GM19397 (cell line): ENCODE data around the gene GRIA1.
A peak's percentile ranks its signal among the peaks of the same experiment; 100 is the strongest.

Source experiments
- ATAC-seq: cut with Tn5 transposase; IDR thresholded peaks from one replicate; pipeline ENCODE4 v1.9.1; 2021; ENCODE audit warnings: mild to moderate bottlenecking, moderate library complexity; ENCODE audit not compliant: unreplicated experiment

The GRIA1 gene

GRCh38 chr5:153544706-153545105, 54.2 kb downstream of the GRIA1 start:
- ATAC-seq, result no peak

- no peak for ATAC-seq
Observed at GRCh38 chr5:153546566-153546965, 56.1 kb downstream of the GRIA1 start.

- no peak for ATAC-seq
Observed at GRCh38 chr5:153551537-153552079, 61.1 kb downstream of the GRIA1 start.

- no peak for ATAC-seq
Observed at GRCh38 chr5:153552886-153553285, 62.4 kb downstream of the GRIA1 start.

- no peak for ATAC-seq
Observed at GRCh38 chr5:153555420-153556114, 65.1 kb downstream of the GRIA1 start.

GRCh38 chr5:153558957-153559356, 68.5 kb downstream of the GRIA1 start:
- no peak for ATAC-seq

- ATAC-seq, result no peak
Observed at GRCh38 chr5:153559926-153560325, 69.5 kb downstream of the GRIA1 start.

GRCh38 chr5:153562189-153562588, 71.7 kb downstream of the GRIA1 start:
- ATAC-seq, result no peak

GRCh38 chr5:153565822-153566221, 75.4 kb downstream of the GRIA1 start:
- ATAC-seq, result no peak

GRCh38 chr5:153569036-153569435, 78.6 kb downstream of the GRIA1 start:
- no peak for ATAC-seq

- no peak for ATAC-seq
Observed at GRCh38 chr5:153571162-153571561, 80.7 kb downstream of the GRIA1 start.

GRCh38 chr5:153572411-153573145, 82.1 kb downstream of the GRIA1 start:
- ATAC-seq, result no peak

- ATAC-seq, result no peak
Observed at GRCh38 chr5:153573326-153574033, 83.0 kb downstream of the GRIA1 start.

GRCh38 chr5:153584126-153584959, 93.9 kb downstream of the GRIA1 start:
- ATAC-seq, result no peak

GRCh38 chr5:153584960-153585359, 94.5 kb downstream of the GRIA1 start:
- ATAC-seq, result no peak

GRCh38 chr5:153585622-153586277, 95.3 kb downstream of the GRIA1 start:
- no peak for ATAC-seq

- no peak for ATAC-seq
Observed at GRCh38 chr5:153592081-153592480, 101.6 kb downstream of the GRIA1 start.

- no peak for ATAC-seq
Observed at GRCh38 chr5:153594785-153595184, 104.3 kb downstream of the GRIA1 start.

- peak; percentile 49 for ATAC-seq
Observed at GRCh38 chr5:153598099-153598498, 107.6 kb downstream of the GRIA1 start.

- ATAC-seq, result no peak
Observed at GRCh38 chr5:153601377-153601776, 110.9 kb downstream of the GRIA1 start.
